ENCODE results near the gene GFRA3.
A peak's percentile ranks its signal among the peaks of the same experiment; 100 is the strongest.

The GFRA3 gene

GRCh38 chr5:138275895-138276294, 1.5 kb upstream of the GFRA3 start:
- H3K9ac ChIP-seq (ENCODE audit: low read depth, low read length) = no peak overlapping the region
- TF ChIP-seq CTCF (IDR thresholded peaks at IDR 0.05; ENCODE audit: borderline replicate concordance, extremely low read depth, low read length, poor library complexity, severe bottlenecking) = no peak
- no peak overlapping the region for H3K4me2 ChIP-seq (ENCODE audit: insufficient read depth, low read length)
- H3K9me3 ChIP-seq (ENCODE audit: insufficient read depth, low read length, severe bottlenecking) = no peaks in the 10 kb centered on the region
- ATAC-seq (ENCODE audit: insufficient read depth, low read depth) (no peak), DNase-seq (no peak)
- H3K27ac ChIP-seq (ENCODE audit: low read length) = no peak overlapping the region
- H3K4me3 ChIP-seq (ENCODE audit: low read depth in 1 of 2, low read length in 2 of 2) = no peak overlapping the region
- H4K20me1 ChIP-seq (ENCODE audit: insufficient read depth, low read length) = no peaks in the 10 kb centered on the region
- no peaks in the 10 kb centered on the region for H3K36me3 ChIP-seq (ENCODE audit: insufficient read depth, low read length)
- H3K4me1 ChIP-seq (ENCODE audit: insufficient read depth, low read length) = peaks cover 13% of the 10 kb centered on the region
- H2AFZ ChIP-seq (ENCODE audit: low read depth, low read length) = no peak overlapping the region
- H3K27me3 ChIP-seq (ENCODE audit: insufficient read depth, low read length, poor library complexity) = peaks cover 28% of the 10 kb centered on the region
- no peaks in the 10 kb centered on the region for H3K79me2 ChIP-seq (ENCODE audit: insufficient read depth, low read length)

DNA sequence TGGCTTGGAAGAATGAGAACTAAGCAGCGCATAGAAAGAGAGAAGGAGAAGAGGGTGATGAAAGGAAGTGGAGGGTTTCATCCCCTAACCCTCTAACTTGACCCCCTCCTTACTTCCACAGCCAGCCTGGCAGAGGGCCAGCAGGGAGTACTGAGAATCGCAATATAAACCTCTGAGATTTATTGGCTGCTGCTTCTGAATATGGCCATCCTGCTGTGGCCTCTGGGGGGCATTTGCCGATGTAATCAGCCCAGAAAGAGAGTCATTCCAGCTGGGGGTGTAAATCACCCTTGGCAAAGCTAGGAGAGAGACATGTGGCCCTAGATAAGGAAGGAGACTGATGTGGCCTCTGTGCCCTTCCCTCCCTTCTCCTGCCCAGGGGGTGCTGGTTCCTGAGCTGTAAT, 960 bp upstream of the GFRA3 start:
- DNase-seq = no peak
- no peak overlapping the region for H3K27ac ChIP-seq (ENCODE audit: low read length)
- H3K4me1 ChIP-seq (ENCODE audit: insufficient read depth, low read length) = peaks cover 13% of the 10 kb centered on the region
- no peaks in the 10 kb centered on the region for H3K79me2 ChIP-seq (ENCODE audit: insufficient read depth, low read length)
- no peaks in the 10 kb centered on the region for H3K36me3 ChIP-seq (ENCODE audit: insufficient read depth, low read length)
- no peak for TF ChIP-seq CTCF (IDR thresholded peaks at IDR 0.05; ENCODE audit: borderline replicate concordance, extremely low read depth, low read length, poor library complexity, severe bottlenecking)
- TF ChIP-seq EZH2 (IDR thresholded peaks at IDR 0.05; ENCODE audit: borderline replicate concordance, low read depth, low read length, severe bottlenecking) = no peak
- no peaks in the 10 kb centered on the region for H3K9me3 ChIP-seq (ENCODE audit: insufficient read depth, low read length, severe bottlenecking)
- H3K4me3 ChIP-seq (ENCODE audit: low read depth in 1 of 2, low read length in 2 of 2) = no peak overlapping the region
- ATAC-seq (ENCODE audit: insufficient read depth, low read depth) = no peak
- no peak overlapping the region for H2AFZ ChIP-seq (ENCODE audit: low read depth, low read length)
- H3K9ac ChIP-seq (ENCODE audit: low read depth, low read length) = no peak overlapping the region
- H3K4me2 ChIP-seq (ENCODE audit: insufficient read depth, low read length) = no peak overlapping the region
- H3K27me3 ChIP-seq (ENCODE audit: insufficient read depth, low read length, poor library complexity) = peaks cover 28% of the 10 kb centered on the region
- H4K20me1 ChIP-seq (ENCODE audit: insufficient read depth, low read length) = no peaks in the 10 kb centered on the region

GRCh38 chr5:138273834-138274188, 610 bp downstream of the GFRA3 start:
- H3K27me3 ChIP-seq (ENCODE audit: insufficient read depth, low read length, poor library complexity) = peaks cover 28% of the 10 kb centered on the region
- H3K79me2 ChIP-seq (ENCODE audit: insufficient read depth, low read length) = no peaks in the 10 kb centered on the region
- H3K4me3 ChIP-seq (ENCODE audit: low read depth in 1 of 2, low read length in 2 of 2) = peak overlapping the region in 1 of 2 experiments; percentile 50; a peak in 2 of 4 replicates
- 0 out of 2 replicates have a peak overlapping the region, but pooled peaks have one; percentile 26 for H2AFZ ChIP-seq (ENCODE audit: low read depth, low read length)
- no peaks in the 10 kb centered on the region for H3K9me3 ChIP-seq (ENCODE audit: insufficient read depth, low read length, severe bottlenecking)
- peaks cover 13% of the 10 kb centered on the region for H3K4me1 ChIP-seq (ENCODE audit: insufficient read depth, low read length)
- peak overlapping the region; percentile 66 for H3K4me2 ChIP-seq (ENCODE audit: insufficient read depth, low read length)
- TF ChIP-seq CTCF (IDR thresholded peaks at IDR 0.05; ENCODE audit: borderline replicate concordance, extremely low read depth, low read length, poor library complexity, severe bottlenecking) (no peak), EZH2 (IDR thresholded peaks at IDR 0.05; ENCODE audit: borderline replicate concordance, low read depth, low read length, severe bottlenecking) (no peak)
- H3K36me3 ChIP-seq (ENCODE audit: insufficient read depth, low read length) = no peaks in the 10 kb centered on the region
- no peak overlapping the region for H3K27ac ChIP-seq (ENCODE audit: low read length)
- no peak; the same call in 2 of the 3 replicates for ATAC-seq (ENCODE audit: insufficient read depth, low read depth)
- H3K9ac ChIP-seq (ENCODE audit: low read depth, low read length) = peak overlapping the region; percentile 37; the same call in 1 of the 2 replicates
- no peak for DNase-seq
- no peaks in the 10 kb centered on the region for H4K20me1 ChIP-seq (ENCODE audit: insufficient read depth, low read length)

DNA sequence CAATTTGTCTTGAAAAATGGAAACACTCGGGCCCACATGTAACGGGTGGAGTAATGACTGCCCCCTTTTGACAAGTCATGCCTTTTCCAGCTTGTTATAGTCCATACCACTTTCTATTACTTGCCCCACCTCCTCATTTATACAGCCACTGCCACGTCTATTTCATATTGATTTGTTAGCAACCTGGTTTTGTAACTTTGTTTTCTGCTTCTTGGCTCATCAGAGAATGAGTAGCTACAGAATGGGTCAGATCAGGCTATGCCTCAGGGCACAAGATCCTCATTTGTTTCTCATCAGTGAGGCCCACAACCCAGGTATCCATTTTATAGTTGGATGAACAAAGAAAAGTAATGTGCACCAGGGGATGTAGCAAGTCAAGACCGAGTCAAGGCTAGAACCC, 1.7 kb downstream of the GFRA3 start:
- Histone ChIP-seq H4K20me1 (ENCODE audit: insufficient read depth, low read length) (no peaks in the 10 kb centered on the region), H3K4me3 (ENCODE audit: low read depth in 1 of 2, low read length in 2 of 2) (no peak overlapping the region), H3K9ac (ENCODE audit: low read depth, low read length) (no peak overlapping the region), H3K36me3 (ENCODE audit: insufficient read depth, low read length) (no peaks in the 10 kb centered on the region), H3K4me1 (ENCODE audit: insufficient read depth, low read length) (peaks cover 13% of the 10 kb centered on the region), H3K27ac (ENCODE audit: low read length) (no peak overlapping the region), H3K9me3 (ENCODE audit: insufficient read depth, low read length, severe bottlenecking) (no peaks in the 10 kb centered on the region), H2AFZ (ENCODE audit: low read depth, low read length) (no peak overlapping the region), H3K27me3 (ENCODE audit: insufficient read depth, low read length, poor library complexity) (peaks cover 28% of the 10 kb centered on the region), H3K4me2 (ENCODE audit: insufficient read depth, low read length) (no peak overlapping the region), H3K79me2 (ENCODE audit: insufficient read depth, low read length) (no peaks in the 10 kb centered on the region)
- ATAC-seq (ENCODE audit: insufficient read depth, low read depth) (no peak), DNase-seq (no peak)
- TF ChIP-seq CTCF (IDR thresholded peaks at IDR 0.05; ENCODE audit: borderline replicate concordance, extremely low read depth, low read length, poor library complexity, severe bottlenecking) (no peak), EZH2 (IDR thresholded peaks at IDR 0.05; ENCODE audit: borderline replicate concordance, low read depth, low read length, severe bottlenecking) (no peak)

Data from DND-41 (cell line).